A673 (cell line): ENCODE data around the gene UCK2.

Experiments used
- EZH2 ChIP-seq: fragments of 200-600 bp; sonication (generic); IDR thresholded peaks from 2 replicates; pipeline ENCODE4 v1.6.1; 2017; ENCODE audit warnings: borderline replicate concordance, low read depth, mild to moderate bottlenecking, mixed read lengths, antibody characterized with exemption, low read length; ENCODE audit not compliant: poor library complexity, severe bottlenecking
- TF ChIP-seq, protein P1 (sequence below): fragments of 300-800, 200-600 bp; sonication (generic); conservative IDR thresholded peaks from 2 replicates; pipeline ENCODE4 v1.5.1; 2017; ENCODE audit warnings: low read depth, mild to moderate bottlenecking, antibody characterized with exemption, low read length, moderate library complexity, mixed read lengths

DNA sequence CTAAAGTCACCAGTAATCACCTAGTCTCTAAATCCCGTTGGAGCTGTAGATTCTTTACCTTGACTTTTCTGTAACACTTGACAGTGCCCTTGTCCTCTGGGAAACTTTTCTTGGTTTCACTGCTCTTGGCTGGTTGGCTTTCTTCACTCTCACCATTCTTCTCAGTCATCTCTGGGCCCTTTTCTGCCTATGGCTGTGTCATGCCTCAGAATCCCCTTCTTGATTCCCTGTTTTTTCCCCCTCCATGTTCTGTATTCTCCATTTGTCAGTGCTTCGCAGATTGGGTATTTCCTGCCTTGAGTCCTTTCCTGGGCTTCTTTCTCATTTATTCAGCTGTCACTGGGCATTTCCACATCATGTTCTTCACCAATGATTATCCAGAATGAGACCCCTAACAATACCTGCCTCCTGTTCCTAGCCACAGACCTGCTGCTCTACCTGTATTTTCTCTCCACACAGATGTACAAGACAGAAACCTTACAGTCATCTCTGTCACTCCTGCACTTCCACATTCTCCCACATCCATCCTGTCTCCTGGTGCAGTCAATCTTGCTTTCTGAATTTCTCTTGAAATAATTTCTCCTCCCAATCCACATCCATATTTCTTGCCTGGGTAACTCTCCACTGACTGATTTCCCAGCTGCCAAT, 14.7 kb downstream of the UCK2 start:
- TF ChIP-seq, protein P1, sequence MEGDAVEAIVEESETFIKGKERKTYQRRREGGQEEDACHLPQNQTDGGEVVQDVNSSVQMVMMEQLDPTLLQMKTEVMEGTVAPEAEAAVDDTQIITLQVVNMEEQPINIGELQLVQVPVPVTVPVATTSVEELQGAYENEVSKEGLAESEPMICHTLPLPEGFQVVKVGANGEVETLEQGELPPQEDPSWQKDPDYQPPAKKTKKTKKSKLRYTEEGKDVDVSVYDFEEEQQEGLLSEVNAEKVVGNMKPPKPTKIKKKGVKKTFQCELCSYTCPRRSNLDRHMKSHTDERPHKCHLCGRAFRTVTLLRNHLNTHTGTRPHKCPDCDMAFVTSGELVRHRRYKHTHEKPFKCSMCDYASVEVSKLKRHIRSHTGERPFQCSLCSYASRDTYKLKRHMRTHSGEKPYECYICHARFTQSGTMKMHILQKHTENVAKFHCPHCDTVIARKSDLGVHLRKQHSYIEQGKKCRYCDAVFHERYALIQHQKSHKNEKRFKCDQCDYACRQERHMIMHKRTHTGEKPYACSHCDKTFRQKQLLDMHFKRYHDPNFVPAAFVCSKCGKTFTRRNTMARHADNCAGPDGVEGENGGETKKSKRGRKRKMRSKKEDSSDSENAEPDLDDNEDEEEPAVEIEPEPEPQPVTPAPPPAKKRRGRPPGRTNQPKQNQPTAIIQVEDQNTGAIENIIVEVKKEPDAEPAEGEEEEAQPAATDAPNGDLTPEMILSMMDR: no peak
- no peak for TF ChIP-seq EZH2
